GM21367 (cell line): ENCODE measurements around the gene TMEM61.

Experiments
- ATAC-seq: cut with Tn5 transposase; IDR thresholded peaks from one replicate; pipeline ENCODE4 v1.9.1; 2021; ENCODE audit not compliant: unreplicated experiment

Gene TMEM61

GRCh38 chr1:54984131-54984842, 3.9 kb downstream of the TMEM61 start:
- ATAC-seq: no peak

GRCh38 chr1:54985556-54985955, 5.1 kb downstream of the TMEM61 start:
- ATAC-seq: no peak

GRCh38 chr1:54986025-54986424, 5.6 kb downstream of the TMEM61 start:
- no peak for ATAC-seq

GRCh38 chr1:54986533-54986932, 6.1 kb downstream of the TMEM61 start:
- ATAC-seq: no peak

GRCh38 chr1:54987427-54987826, 7.0 kb downstream of the TMEM61 start:
- ATAC-seq: no peak

- ATAC-seq: no peak
These were observed 7.7 kb downstream of the TMEM61 start for GRCh38 chr1:54987919-54988705.

- no peak for ATAC-seq
These were observed 8.5 kb downstream of the TMEM61 start for GRCh38 chr1:54988975-54989374.

- ATAC-seq: no peak
These were observed 9.0 kb downstream of the TMEM61 start for GRCh38 chr1:54989473-54989872.

GRCh38 chr1:54989968-54990810, 9.8 kb downstream of the TMEM61 start:
- ATAC-seq: no peak

GRCh38 chr1:54990916-54991315, 10.5 kb downstream of the TMEM61 start:
- no peak for ATAC-seq

- ATAC-seq: no peak
These were observed 11.5 kb downstream of the TMEM61 start for GRCh38 chr1:54991939-54992338.

- no peak for ATAC-seq
These were observed 12.7 kb downstream of the TMEM61 start for GRCh38 chr1:54993140-54993539.

GRCh38 chr1:54994355-54994990, 14.0 kb downstream of the TMEM61 start:
- ATAC-seq: no peak

GRCh38 chr1:54995013-54995760, 14.8 kb downstream of the TMEM61 start:
- ATAC-seq: no peak

GRCh38 chr1:54995835-54996234, 15.4 kb downstream of the TMEM61 start:
- ATAC-seq: no peak

- ATAC-seq: peak; percentile 86
These were observed 16.0 kb downstream of the TMEM61 start for GRCh38 chr1:54996359-54996868.

- ATAC-seq: no peak
These were observed 16.7 kb downstream of the TMEM61 start for GRCh38 chr1:54996869-54997710.

- ATAC-seq: no peak
These were observed 17.2 kb downstream of the TMEM61 start for GRCh38 chr1:54997711-54997986.

- ATAC-seq: no peak
These were observed 17.7 kb downstream of the TMEM61 start for GRCh38 chr1:54998100-54998499.
